Omental fat pad (tissue), 4 donors: ENCODE results near the gene FAM168A. TPM values are rescaled to one million over a fixed set of nuclear protein-coding genes. Genes with fewer than 3 reads are reported as not detected.
"Not testable (repeated sequence)": the region's sequence is repeated elsewhere in the genome, so short reads cannot be mapped to it uniquely, and the experiment has no call there.

ENCODE experiments used
- ATAC-seq: fragments of 150-250 bp; one replicate; pipeline ENCODE4 v1.9.1; 2016; ENCODE audit warnings: mild to moderate bottlenecking, moderate library complexity; ENCODE audit not compliant: low FRiP score
- DNase-seq: peaks from one replicate; pipeline ENCODE4 v3.0.0-alpha.2; 2019; ENCODE audit warnings: low spot score
- total RNA-seq, 4 donors: library from RNA; depleted of rRNA; stranded (reverse); fragments of >200 nt; gene quantifications; one replicate each; pipeline ENCODE4 v1.1.0, GENCODE V29; 2016
- TF ChIP-seq, protein P1 (sequence below), 3 donors: fragments of 450-650 bp; IDR thresholded peaks; one replicate each; pipeline ENCODE4 v1.5.1; 2016 to 2017; ENCODE audit warnings: antibody characterized with exemption in 3 of 3, mild to moderate bottlenecking in 3 of 3, moderate library complexity in 2 of 3

Gene FAM168A
- total RNA-seq, 4 donors from 2014 or later = 13.9 to 30.9 (median 21.0) TPM

- TF ChIP-seq, protein P1, sequence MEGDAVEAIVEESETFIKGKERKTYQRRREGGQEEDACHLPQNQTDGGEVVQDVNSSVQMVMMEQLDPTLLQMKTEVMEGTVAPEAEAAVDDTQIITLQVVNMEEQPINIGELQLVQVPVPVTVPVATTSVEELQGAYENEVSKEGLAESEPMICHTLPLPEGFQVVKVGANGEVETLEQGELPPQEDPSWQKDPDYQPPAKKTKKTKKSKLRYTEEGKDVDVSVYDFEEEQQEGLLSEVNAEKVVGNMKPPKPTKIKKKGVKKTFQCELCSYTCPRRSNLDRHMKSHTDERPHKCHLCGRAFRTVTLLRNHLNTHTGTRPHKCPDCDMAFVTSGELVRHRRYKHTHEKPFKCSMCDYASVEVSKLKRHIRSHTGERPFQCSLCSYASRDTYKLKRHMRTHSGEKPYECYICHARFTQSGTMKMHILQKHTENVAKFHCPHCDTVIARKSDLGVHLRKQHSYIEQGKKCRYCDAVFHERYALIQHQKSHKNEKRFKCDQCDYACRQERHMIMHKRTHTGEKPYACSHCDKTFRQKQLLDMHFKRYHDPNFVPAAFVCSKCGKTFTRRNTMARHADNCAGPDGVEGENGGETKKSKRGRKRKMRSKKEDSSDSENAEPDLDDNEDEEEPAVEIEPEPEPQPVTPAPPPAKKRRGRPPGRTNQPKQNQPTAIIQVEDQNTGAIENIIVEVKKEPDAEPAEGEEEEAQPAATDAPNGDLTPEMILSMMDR (IDR thresholded peaks at IDR 0.05) = no peak
- ATAC-seq = no peak
- no peak for DNase-seq
Measured at GRCh38 chr11:73582653-73583052, 15.3 kb downstream of the FAM168A start.

- not testable (repeated sequence) for DNase-seq, ATAC-seq
Measured at GRCh38 chr11:73580749-73581148, 17.2 kb downstream of the FAM168A start.

GRCh38 chr11:73579641-73580434, 18.1 kb downstream of the FAM168A start:
- TF ChIP-seq, protein P1 (IDR thresholded peaks at IDR 0.05) = no peak
- DNase-seq (no peak), ATAC-seq (no peak)

DNA sequence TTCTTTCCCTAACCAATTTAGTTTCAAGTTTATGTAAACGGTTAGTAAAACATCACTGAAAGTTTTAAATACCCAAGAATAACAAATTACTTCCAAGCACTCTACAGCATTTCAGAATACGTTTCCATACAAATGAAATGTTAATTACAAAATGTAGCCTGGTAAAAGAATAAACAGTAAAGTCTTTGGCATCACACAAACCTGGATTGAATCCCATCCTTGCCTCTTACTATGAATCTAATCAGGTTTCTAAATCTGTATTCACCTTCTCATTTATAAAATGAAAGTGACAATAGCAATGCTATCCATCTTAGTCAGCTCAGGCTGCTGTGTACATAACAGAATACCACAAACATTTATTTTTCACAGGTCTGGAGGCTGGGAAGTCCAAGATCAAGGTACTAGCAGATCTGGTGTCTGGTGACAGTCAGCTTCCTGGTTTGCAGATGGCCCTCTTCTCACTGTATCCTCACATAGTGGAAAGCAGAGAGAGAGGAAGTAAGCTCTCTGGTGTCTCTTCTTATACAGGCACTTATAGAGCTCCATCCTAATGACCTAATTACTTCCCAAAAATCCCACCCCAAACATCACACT, 19.2 kb downstream of the FAM168A start:
- TF ChIP-seq, protein P1 (IDR thresholded peaks at IDR 0.05) = no peak
- ATAC-seq (no peak), DNase-seq (no peak)

- TF ChIP-seq, protein P1 (IDR thresholded peaks at IDR 0.05) = no peak
- ATAC-seq (no peak), DNase-seq (no peak)
Measured at GRCh38 chr11:73577496-73577917, 20.4 kb downstream of the FAM168A start.

- no peak for ATAC-seq
- no peak for DNase-seq
- TF ChIP-seq, protein P1 (IDR thresholded peaks at IDR 0.05) = no peak
Measured at GRCh38 chr11:73576185-73576614, 21.7 kb downstream of the FAM168A start.

GRCh38 chr11:73571982-73572381, 25.9 kb downstream of the FAM168A start:
- not testable (repeated sequence) for DNase-seq, ATAC-seq
